GM12878 (cell line): ENCODE data around the gene SLFN13. TPM values are rescaled to one million over a fixed set of nuclear protein-coding genes. Genes with fewer than 3 reads are reported as not detected.

Experiments used
- ATAC-seq: fragments of 200-7000 bp; cut with Tn5 transposase; 3 replicates; pipeline ENCODE4 v1.9.1; 2020; ENCODE audit warnings: mild to moderate bottlenecking, moderate library complexity
- BruUV-seq: library from RNA; stranded (reverse); fragments of 400-500 nt; replicated peaks from 2 replicates; lab custom pipeline; 2021; lab: Mats Ljungman, UMichigan
- CTCF ChIA-PET: fragments of 300-600 bp; sonication (Branson Sonifier 250); formaldehyde crosslinking; extraction: SDS; loops from one replicate; lab custom pipeline; 2021; ENCODE audit warnings: inconsistent platforms; lab: Yijun Ruan, JAX
- POLR2A ChIA-PET: fragments of 350-600 bp; formaldehyde crosslinking; extraction: SDS; loops from one replicate; lab custom pipeline; 2021; ENCODE audit warnings: inconsistent platforms; lab: Charles Lee
- RAD21 ChIA-PET: fragments of 300-600 bp; sonication (Branson Sonifier 250); formaldehyde crosslinking; loops from one replicate; lab custom pipeline; 2023; ENCODE audit warnings: antibody characterized with exemption; ENCODE audit not compliant: unreplicated experiment; lab: Charles Lee
- SMC1A ChIA-PET: fragments of 300-600 bp; sonication (Branson Sonifier 250); formaldehyde crosslinking; loops from one replicate; lab custom pipeline; 2023; ENCODE audit not compliant: unreplicated experiment, uncharacterized antibody; lab: Charles Lee
- DNase-seq: peaks from one replicate; pipeline ENCODE4 v3.0.0-alpha.2; 2011; ENCODE audit warnings: low read depth, low spot score
- FAIRE-seq: peaks from 3 replicates; lab custom pipeline; 2011; peaks lifted over from hg19 to GRCh38; lab: Jason Lieb, UNC
- H2AFZ ChIP-seq: 2 replicates; pipeline ENCODE4 v1.6.0; 2011; ENCODE audit warnings: low read depth, low read length, control low read depth; ENCODE audit not compliant: control insufficient read depth
- H3K27ac ChIP-seq: 2 replicates; pipeline ENCODE4 v1.5.1; 2011; ENCODE audit warnings: control low read depth; ENCODE audit not compliant: control insufficient read depth, insufficient read depth
- H3K27me3 ChIP-seq, 2 experiments: replicated peaks in 1 of 2; 2 replicates each; pipeline versions ENCODE4 v1.6.0 to v1.6.1; 2011; ENCODE audit warnings: low read length in 1 of 2; ENCODE audit not compliant: control insufficient read depth in 2 of 2, insufficient read depth in 2 of 2
- H3K36me3 ChIP-seq, 2 experiments: 2 replicates each; pipeline ENCODE4 v1.5.1; 2011; ENCODE audit warnings: low read length in 1 of 2; ENCODE audit not compliant: control insufficient read depth in 2 of 2, insufficient read depth in 2 of 2
- H3K4me1 ChIP-seq: 2 replicates; pipeline ENCODE4 v1.6.1; 2011; ENCODE audit warnings: mild to moderate bottlenecking, low read length, moderate library complexity, mixed read lengths; ENCODE audit not compliant: control insufficient read depth, insufficient read depth
- H3K4me2 ChIP-seq: 2 replicates; pipeline ENCODE4 v1.6.0; 2011; ENCODE audit warnings: control low read depth; ENCODE audit not compliant: control insufficient read depth, insufficient read depth
- H3K4me3 ChIP-seq: fragments of 200-600 bp; sonication (generic); 2 replicates; pipeline ENCODE4 v1.5.1; 2016
- H3K79me2 ChIP-seq: 2 replicates; pipeline ENCODE4 v1.6.0; 2011; ENCODE audit warnings: low read length; ENCODE audit not compliant: control insufficient read depth, insufficient read depth
- H3K9ac ChIP-seq: 2 replicates; pipeline ENCODE4 v1.8.0; 2011; ENCODE audit warnings: low read length, control low read depth, mixed read lengths; ENCODE audit not compliant: control insufficient read depth, insufficient read depth
- H3K9me3 ChIP-seq: replicated peaks from 3 replicates; pipeline ENCODE4 v1.5.1; 2011; ENCODE audit warnings: mild to moderate bottlenecking, low read length; ENCODE audit not compliant: control insufficient read depth, insufficient read depth
- H4K20me1 ChIP-seq: 2 replicates; pipeline ENCODE4 v1.6.0; 2011; ENCODE audit not compliant: control insufficient read depth, insufficient read depth
- ETV6 ChIP-seq, 2 experiments: fragments of 450-650 bp in 1 of 2; IDR thresholded peaks in 1 of 2; conservative IDR thresholded peaks in 1 of 2; 2 replicates each; pipeline ENCODE4 v1.6.1; 2014; ENCODE audit warnings: antibody characterized with exemption in 1 of 2, borderline replicate concordance in 1 of 2, low read depth in 1 of 2, mild to moderate bottlenecking in 1 of 2, moderate library complexity in 1 of 2
- JUNB ChIP-seq: IDR thresholded peaks from 2 replicates; pipeline ENCODE4 v1.6.1; 2016; ENCODE audit warnings: antibody characterized with exemption, mild to moderate bottlenecking
- MTA2 ChIP-seq: fragments of 450-650 bp; IDR thresholded peaks from 2 replicates; pipeline ENCODE4 v1.6.1; 2016; ENCODE audit warnings: low read depth, mild to moderate bottlenecking, moderate library complexity
- NFYB ChIP-seq: IDR thresholded peaks from 2 replicates; pipeline ENCODE4 v1.6.1; 2011; ENCODE audit warnings: low read depth, mild to moderate bottlenecking, low read length, improper control_type of control experiment, moderate library complexity; ENCODE audit not compliant: insufficient read depth
- PAX8 ChIP-seq: fragments of 450-650 bp; IDR thresholded peaks from 2 replicates; pipeline ENCODE4 v1.6.1; 2017; ENCODE audit warnings: mild to moderate bottlenecking, moderate library complexity
- POLR2AphosphoS5 ChIP-seq: IDR thresholded peaks from 2 replicates; pipeline ENCODE4 v1.6.1; 2011; ENCODE audit warnings: mild to moderate bottlenecking, low read length, inconsistent platforms
- SIX5 ChIP-seq: IDR thresholded peaks from 2 replicates; pipeline ENCODE4 v1.6.1; 2011; ENCODE audit warnings: mild to moderate bottlenecking, low read depth, low read length, moderate library complexity; ENCODE audit not compliant: severe bottlenecking
- SMAD5 ChIP-seq: IDR thresholded peaks from 2 replicates; pipeline ENCODE4 v1.6.1; 2016; ENCODE audit warnings: antibody characterized with exemption, low read depth
- YBX1 ChIP-seq: fragments of 450-650 bp; IDR thresholded peaks from 2 replicates; pipeline ENCODE4 v1.6.1; 2016; ENCODE audit warnings: antibody characterized with exemption
- YY1 ChIP-seq: IDR thresholded peaks from 2 replicates; pipeline ENCODE4 v1.6.1; 2011; ENCODE audit warnings: low read depth, mild to moderate bottlenecking, low read length
- ZNF24 ChIP-seq: fragments of 450-650 bp; IDR thresholded peaks from 2 replicates; pipeline ENCODE4 v1.6.1; 2017; ENCODE audit warnings: antibody characterized with exemption, mild to moderate bottlenecking
- WGBS: methylation state at CpG from one replicate; pipeline ENCODE4 v1.1.6; 2016; ENCODE audit warnings: low lambda C conversion rate; ENCODE audit not compliant: insufficient replicate concordance, insufficient coverage; ENCODE audit errors: missing lambda C conversion rate; 5-methylcytosine and 5-hydroxymethylcytosine counted together
- in situ Hi-C: fragments of 300-500 bp; cut with MboI; formaldehyde crosslinking; loops from 9 replicates; pipeline ENCODE4 v1.14.3; 2018; ENCODE audit warnings: mixed read lengths
- intact Hi-C: fragments of 100-400 bp; cut with micrococcal nuclease; formaldehyde crosslinking; loops from one replicate; pipeline ENCODE4 v1.14.2; 2022; ENCODE audit not compliant: unreplicated experiment
- polyA plus RNA-seq, 11 experiments: library from polyadenylated mRNA; depleted of rRNA in 4 of 11; unstranded in 6 of 11; stranded (reverse) in 5 of 11; fragments of >200 nt; fragmentation: Nextera tagmentation in 4 of 11; fragmentation: Illumina TruSeq in 1 of 11; extraction: Ambion mirVana in 4 of 11; extraction: Trizol in 1 of 11; gene quantifications; 1 replicate in 1 of 11; 2 replicates in 10 of 11; pipeline versions ENCODE4 v1.2.1 to v1.2.3, GENCODE V29; 2011 to 2016; ENCODE audit warnings: inconsistent platforms in 2 of 11, missing spikeins in 2 of 11, low read depth in 1 of 11
- total RNA-seq, 4 experiments: library from RNA; depleted of rRNA in 3 of 4; stranded (reverse); fragments of >200 nt in 3 of 4; fragmentation: Illumina TruSeq in 1 of 4; extraction: Trizol in 1 of 4; gene quantifications; 2 replicates each; pipeline versions ENCODE4 v1.2.1 to v1.2.3, GENCODE V29; 2013 to 2021
- TF ChIP-seq, protein P1 (sequence below): fragments of 450-650 bp; formaldehyde crosslinking; IDR thresholded peaks from 2 replicates; pipeline ENCODE4 v1.4.0; 2020; ENCODE audit warnings: mild to moderate bottlenecking, moderate library complexity
- TF ChIP-seq, protein P2 (sequence below): fragments of 450-650 bp; IDR thresholded peaks from 2 replicates; pipeline ENCODE4 v1.6.1; 2016; ENCODE audit warnings: mild to moderate bottlenecking

SLFN13 gene
- total and polyA plus RNA-seq, 10 of the 15 experiments (the other 5 are each of a cell fraction or from before 2014, with no cell fraction given) = 12.4 to 82.4 (median 61.9) TPM

DNA sequence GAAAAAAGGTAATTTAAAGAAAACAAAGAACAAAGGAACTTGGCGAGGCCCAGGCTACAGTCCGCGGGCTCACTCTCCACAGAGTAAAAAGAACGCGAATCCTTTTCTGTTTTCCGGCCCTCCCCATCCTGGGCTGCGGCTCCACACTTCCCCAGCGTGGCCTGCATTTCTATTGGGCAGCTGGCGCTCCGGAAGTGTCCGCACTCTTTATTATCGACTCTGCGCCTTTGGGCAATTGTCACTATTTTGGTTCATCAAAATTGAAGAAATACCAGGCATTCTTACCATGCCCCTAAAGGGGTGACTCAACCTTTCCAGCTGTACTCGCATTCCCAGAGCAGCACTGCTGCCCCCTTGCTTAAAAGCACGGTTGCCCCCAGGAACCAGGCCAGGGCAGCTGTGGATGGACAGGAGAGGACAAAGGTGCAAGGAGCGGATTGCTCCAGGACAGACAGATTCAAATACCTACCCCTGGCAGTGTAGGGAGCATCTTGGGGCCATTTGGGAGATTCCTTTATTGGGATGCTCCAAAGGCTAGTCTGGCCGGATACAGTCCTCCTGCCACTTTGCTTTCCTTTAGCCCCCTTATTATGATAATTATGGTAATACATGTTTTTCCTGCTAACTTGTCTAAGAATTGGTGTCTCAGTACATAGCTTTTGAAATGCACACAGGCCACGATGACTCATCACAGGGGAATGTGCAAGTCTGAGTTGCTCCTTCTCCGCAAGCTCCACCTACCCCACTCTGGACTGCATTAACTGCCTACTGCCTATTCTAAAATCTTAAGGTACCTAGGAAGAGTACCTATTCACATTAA is 15.3 kb downstream of the SLFN13 start:
- SMC1A ChIA-PET = interaction anchor here (0.6 to 2.1 kb wide), 17 partner anchors 10 to 122 kb away, joined by 3 to 24 read pairs (median 4); partner anchors contain the start of genes SLFN11 and SLFN13
- CTCF ChIA-PET = interaction anchor here (0.6 to 2.0 kb wide), 8 partner anchors 15 to 1046 kb away, joined by 4 to 11 read pairs (median 4); partner anchors contain the start of genes SLFN12L and SLFN13
- peak; percentile 23 for FAIRE-seq
- in situ Hi-C loops (no loop called here), intact Hi-C loops (loop anchor here (5.0 kb wide), 1 partner anchor 104 kb away; the partner anchor contains the start of gene SLFN12L)
- H4K20me1 ChIP-seq = no peaks in the 10 kb centered on the region
- H3K9me3 ChIP-seq = no peaks in the 10 kb centered on the region
- H2AFZ ChIP-seq = peak overlapping the region; percentile 94
- no peaks in the 10 kb centered on the region for H3K36me3 ChIP-seq
- peak; percentile 72 for ATAC-seq
- no peaks in the 10 kb centered on the region for H3K27me3 ChIP-seq
- peak overlapping the region; percentile 90 for H3K27ac ChIP-seq
- H3K4me2 ChIP-seq = peak overlapping the region; percentile 96
- H3K9ac ChIP-seq = peak overlapping the region; percentile 92
- POLR2A ChIA-PET = interaction anchor here (1.3 to 2.2 kb wide), 3 partner anchors 8 to 54 kb away, joined by 3 to 20 read pairs (median 3); partner anchors contain the start of gene SLFN13
- peaks cover 31% of the 10 kb centered on the region for H3K79me2 ChIP-seq
- RAD21 ChIA-PET = interaction anchor here (0.8 to 3.0 kb wide), 6 partner anchors 15 to 120 kb away, joined by 3 to 11 read pairs (median 5); partner anchors contain the start of genes SLFN11, SLFN12L and SLFN13
- DNase-seq = peak; percentile 40
- BruUV-seq = TSS peak; percentile 90
- peaks cover 16% of the 10 kb centered on the region for H3K4me1 ChIP-seq
- peak overlapping the region; percentile 82 for H3K4me3 ChIP-seq
- 24% methylated on average over 19 of the region's 19 CpGs for WGBS
- TF ChIP-seq YBX1 = no peak
- TF ChIP-seq SIX5 = no peak
- TF ChIP-seq, protein P1, sequence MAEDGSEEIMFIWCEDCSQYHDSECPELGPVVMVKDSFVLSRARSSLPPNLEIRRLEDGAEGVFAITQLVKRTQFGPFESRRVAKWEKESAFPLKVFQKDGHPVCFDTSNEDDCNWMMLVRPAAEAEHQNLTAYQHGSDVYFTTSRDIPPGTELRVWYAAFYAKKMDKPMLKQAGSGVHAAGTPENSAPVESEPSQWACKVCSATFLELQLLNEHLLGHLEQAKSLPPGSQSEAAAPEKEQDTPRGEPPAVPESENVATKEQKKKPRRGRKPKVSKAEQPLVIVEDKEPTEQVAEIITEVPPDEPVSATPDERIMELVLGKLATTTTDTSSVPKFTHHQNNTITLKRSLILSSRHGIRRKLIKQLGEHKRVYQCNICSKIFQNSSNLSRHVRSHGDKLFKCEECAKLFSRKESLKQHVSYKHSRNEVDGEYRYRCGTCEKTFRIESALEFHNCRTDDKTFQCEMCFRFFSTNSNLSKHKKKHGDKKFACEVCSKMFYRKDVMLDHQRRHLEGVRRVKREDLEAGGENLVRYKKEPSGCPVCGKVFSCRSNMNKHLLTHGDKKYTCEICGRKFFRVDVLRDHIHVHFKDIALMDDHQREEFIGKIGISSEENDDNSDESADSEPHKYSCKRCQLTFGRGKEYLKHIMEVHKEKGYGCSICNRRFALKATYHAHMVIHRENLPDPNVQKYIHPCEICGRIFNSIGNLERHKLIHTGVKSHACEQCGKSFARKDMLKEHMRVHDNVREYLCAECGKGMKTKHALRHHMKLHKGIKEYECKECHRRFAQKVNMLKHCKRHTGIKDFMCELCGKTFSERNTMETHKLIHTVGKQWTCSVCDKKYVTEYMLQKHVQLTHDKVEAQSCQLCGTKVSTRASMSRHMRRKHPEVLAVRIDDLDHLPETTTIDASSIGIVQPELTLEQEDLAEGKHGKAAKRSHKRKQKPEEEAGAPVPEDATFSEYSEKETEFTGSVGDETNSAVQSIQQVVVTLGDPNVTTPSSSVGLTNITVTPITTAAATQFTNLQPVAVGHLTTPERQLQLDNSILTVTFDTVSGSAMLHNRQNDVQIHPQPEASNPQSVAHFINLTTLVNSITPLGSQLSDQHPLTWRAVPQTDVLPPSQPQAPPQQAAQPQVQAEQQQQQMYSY (CRISPR knock-in tag) = no peak
- TF ChIP-seq MTA2 = no peak
- no peak; the same call in 1 of the 2 replicates for TF ChIP-seq POLR2AphosphoS5
- no peak for TF ChIP-seq SMAD5
- TF ChIP-seq PAX8 = no peak
- 0 out of 2 replicates have a peak, but pooled peaks have one; percentile 18 for TF ChIP-seq YY1
- no peak for TF ChIP-seq ETV6 (conservative IDR thresholded peaks at IDR 0.05 in 1 of 2, IDR thresholded peaks at IDR 0.05 in 1 of 2; ENCODE audit: borderline replicate concordance in 1 of 2, low read depth in 1 of 2)
- TF ChIP-seq, protein P2, sequence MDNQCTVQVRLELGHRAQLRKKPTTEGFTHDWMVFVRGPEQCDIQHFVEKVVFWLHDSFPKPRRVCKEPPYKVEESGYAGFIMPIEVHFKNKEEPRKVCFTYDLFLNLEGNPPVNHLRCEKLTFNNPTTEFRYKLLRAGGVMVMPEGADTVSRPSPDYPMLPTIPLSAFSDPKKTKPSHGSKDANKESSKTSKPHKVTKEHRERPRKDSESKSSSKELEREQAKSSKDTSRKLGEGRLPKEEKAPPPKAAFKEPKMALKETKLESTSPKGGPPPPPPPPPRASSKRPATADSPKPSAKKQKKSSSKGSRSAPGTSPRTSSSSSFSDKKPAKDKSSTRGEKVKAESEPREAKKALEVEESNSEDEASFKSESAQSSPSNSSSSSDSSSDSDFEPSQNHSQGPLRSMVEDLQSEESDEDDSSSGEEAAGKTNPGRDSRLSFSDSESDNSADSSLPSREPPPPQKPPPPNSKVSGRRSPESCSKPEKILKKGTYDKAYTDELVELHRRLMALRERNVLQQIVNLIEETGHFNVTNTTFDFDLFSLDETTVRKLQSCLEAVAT = no peak
- 0 out of 2 replicates have a peak, but pooled peaks have one; percentile 48 for TF ChIP-seq JUNB
- peak; percentile 40; the same call in 1 of the 2 replicates for TF ChIP-seq NFYB
- no peak for TF ChIP-seq ZNF24
